Activated naive CD4-positive, alpha-beta T cell treated with anti-CD3 and anti-CD28 coated beads, Interleukin-2, amount 50 U/mL, for 72 hours (primary cell): Measurements from ENCODE around the gene IL21R. TPM values are rescaled to one million over a fixed set of nuclear protein-coding genes. Genes with fewer than 3 reads are reported as not detected.
"Not testable (repeated sequence)": the region's sequence is repeated elsewhere in the genome, so short reads cannot be mapped to it uniquely, and the experiment has no call there.

Experiments used
- ATAC-seq, 2 donors: fragments of 150-1000 bp; cut with Tn5 transposase; 2 replicates each; pipeline ENCODE4 v1.10.0; 2021; ENCODE audit warnings: mild to moderate bottlenecking in 2 of 2, moderate library complexity in 2 of 2
- DNase-seq, 2 donors: peaks; one replicate each; pipeline ENCODE4 v3.0.0; 2021 to 2022; ENCODE audit warnings: low spot score in 2 of 2
- H3K27ac Mint-ChIP-seq, 2 donors: one replicate each; pipeline ENCODE4 v1.8.0; 2022; ENCODE audit warnings: mild to moderate bottlenecking in 2 of 2, mixed read lengths in 2 of 2
- H3K36me3 Mint-ChIP-seq, 2 donors: one replicate each; pipeline ENCODE4 v1.8.0; 2022; ENCODE audit warnings: mixed read lengths in 2 of 2
- H3K9me3 Mint-ChIP-seq, 2 donors: one replicate each; pipeline ENCODE4 v1.8.0; 2022; ENCODE audit warnings: mixed read lengths in 2 of 2
- total RNA-seq, 2 donors: library from RNA; stranded (reverse); gene quantifications; one replicate each; pipeline ENCODE4 v1.2.3, GENCODE V29; 2022

The IL21R gene
- total RNA-seq, 2 donors from 2014 or later: 103 to 106 TPM

GRCh38 chr16:27428026-27428785 is 26.2 kb downstream of the IL21R start:
- DNase-seq: peak in 1 of 2 donors; percentile 41
- Mint-ChIP-seq H3K27ac (peak overlapping the region; percentile 55 to 89), H3K9me3 (no peaks in the 10 kb centered on the region), H3K36me3 (peaks cover 34 to 81% of the 10 kb centered on the region in 2 donors)
- ATAC-seq: no peak

- H3K9me3 Mint-ChIP-seq: no peaks in the 10 kb centered on the region
- peaks cover 33 to 81% of the 10 kb centered on the region in 2 donors for H3K36me3 Mint-ChIP-seq
- no peak for ATAC-seq
- DNase-seq: peak in 1 of 2 donors; percentile 21
- peak overlapping the region in 1 of 2 donors; percentile 93 for H3K27ac Mint-ChIP-seq
Measured at GRCh38 chr16:27429330-27429871, 27.4 kb downstream of the IL21R start.

- no peaks in the 10 kb centered on the region for H3K9me3 Mint-ChIP-seq
- DNase-seq: peak in 1 of 2 donors; percentile 52
- peaks cover 33 to 81% of the 10 kb centered on the region in 2 donors for H3K36me3 Mint-ChIP-seq
- no peak for ATAC-seq
- H3K27ac Mint-ChIP-seq: peak overlapping the region; percentile 39 to 93
Measured at GRCh38 chr16:27429981-27430441, 28.0 kb downstream of the IL21R start.

GRCh38 chr16:27430512-27430911 is 28.5 kb downstream of the IL21R start:
- H3K36me3 Mint-ChIP-seq: peaks cover 31 to 77% of the 10 kb centered on the region in 2 donors
- H3K9me3 Mint-ChIP-seq: no peaks in the 10 kb centered on the region
- DNase-seq (peak in 1 of 2 donors; percentile 47), ATAC-seq (no peak)
- H3K27ac Mint-ChIP-seq: peak overlapping the region; percentile 39 to 93

GRCh38 chr16:27430923-27431484 is 29.0 kb downstream of the IL21R start:
- DNase-seq: peak in 1 of 2 donors; percentile 30
- ATAC-seq: peak in 1 of 2 donors; percentile 19
- H3K36me3 Mint-ChIP-seq: peaks cover 35 to 76% of the 10 kb centered on the region in 2 donors

GRCh38 chr16:27431773-27432532 is 30.0 kb downstream of the IL21R start:
- DNase-seq: peak in 1 of 2 donors; percentile 28
- Mint-ChIP-seq H3K27ac (peak overlapping the region; percentile 65 to 90), H3K9me3 (no peaks in the 10 kb centered on the region), H3K36me3 (peaks cover 39 to 76% of the 10 kb centered on the region in 2 donors)
- ATAC-seq: peak; percentile 32 to 65

More at GRCh38 chr16:27430923-27431484, 29.0 kb downstream of the IL21R start:
- no peaks in the 10 kb centered on the region for H3K9me3 Mint-ChIP-seq
- peak overlapping the region; percentile 39 to 93 for H3K27ac Mint-ChIP-seq

- peak overlapping the region; percentile 65 to 90 for H3K27ac Mint-ChIP-seq
- ATAC-seq (no peak), DNase-seq (peak in 1 of 2 donors; percentile 13)
- H3K9me3 Mint-ChIP-seq: no peaks in the 10 kb centered on the region
- peaks cover 40 to 75% of the 10 kb centered on the region in 2 donors for H3K36me3 Mint-ChIP-seq
Measured at GRCh38 chr16:27432558-27432957, 30.6 kb downstream of the IL21R start.

DNA sequence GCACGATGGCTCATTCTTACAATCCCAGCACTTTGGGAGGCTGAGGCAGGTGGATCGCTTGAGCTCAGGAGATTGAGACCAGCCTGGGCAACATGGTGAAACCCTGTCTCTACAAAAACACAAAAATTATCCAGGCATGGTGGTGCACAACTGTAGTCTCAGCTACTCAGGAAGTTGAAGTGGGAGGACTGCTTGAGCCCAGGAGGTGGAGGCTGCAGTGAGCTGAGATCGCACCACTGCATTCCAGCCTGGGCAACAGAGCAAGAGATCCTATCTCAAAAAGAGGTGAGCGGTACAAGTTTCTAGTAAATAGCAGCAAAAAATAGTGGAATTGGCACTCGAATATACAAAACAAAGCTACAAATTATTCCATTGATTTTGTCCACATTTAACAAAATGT is 31.2 kb downstream of the IL21R start:
- not testable (repeated sequence) for ATAC-seq, DNase-seq, H3K9me3 Mint-ChIP-seq
- H3K27ac Mint-ChIP-seq: peak overlapping the region; percentile 40 to 65
- peaks cover 46 to 75% of the 10 kb centered on the region in 2 donors for H3K36me3 Mint-ChIP-seq

- Mint-ChIP-seq H3K27ac (peak overlapping the region; percentile 65 to 82), H3K36me3 (peaks cover 47 to 76% of the 10 kb centered on the region in 2 donors), H3K9me3 (no peaks in the 10 kb centered on the region)
- DNase-seq: no peak
- no peak for ATAC-seq
Measured at GRCh38 chr16:27433636-27434035, 31.7 kb downstream of the IL21R start.

GRCh38 chr16:27434141-27435051 is 32.4 kb downstream of the IL21R start:
- ATAC-seq (no peak), DNase-seq (peak in 1 of 2 donors; percentile 23)
- Mint-ChIP-seq H3K27ac (peak overlapping the region; percentile 65 to 92), H3K9me3 (peaks cover 0 to 4% of the 10 kb centered on the region in 2 donors), H3K36me3 (peaks cover 52 to 79% of the 10 kb centered on the region in 2 donors)

GRCh38 chr16:27435146-27435545 is 33.2 kb downstream of the IL21R start:
- peaks cover 58 to 82% of the 10 kb centered on the region in 2 donors for H3K36me3 Mint-ChIP-seq
- not testable (repeated sequence) for H3K9me3 Mint-ChIP-seq, DNase-seq, ATAC-seq
- H3K27ac Mint-ChIP-seq: peak overlapping the region; percentile 63 to 92

DNA sequence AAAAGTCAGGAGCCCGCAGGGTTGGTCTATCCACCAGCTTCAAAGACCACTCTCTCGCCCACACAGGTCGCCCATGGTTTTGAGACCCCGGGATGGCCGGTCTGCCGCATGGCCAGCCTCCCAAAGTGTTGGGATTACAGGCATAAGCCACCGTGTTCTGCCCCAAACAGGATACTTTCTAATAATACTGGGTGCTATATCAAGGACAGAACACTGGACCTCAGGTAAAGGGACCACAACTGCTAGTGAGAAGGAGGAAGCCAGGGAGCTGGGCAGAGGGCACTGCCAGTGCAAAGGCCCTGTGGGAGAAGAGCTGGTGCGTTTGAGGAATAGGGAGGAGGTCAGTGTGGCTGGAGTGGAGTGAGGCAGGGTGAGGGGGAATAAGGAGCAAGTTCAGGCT is 34.1 kb downstream of the IL21R start:
- no peak for ATAC-seq
- no peak for DNase-seq
- Mint-ChIP-seq H3K36me3 (peaks cover 51 to 80% of the 10 kb centered on the region in 2 donors), H3K27ac (peak overlapping the region; percentile 62 to 85), H3K9me3 (peaks cover 0 to 6% of the 10 kb centered on the region in 2 donors)

DNA sequence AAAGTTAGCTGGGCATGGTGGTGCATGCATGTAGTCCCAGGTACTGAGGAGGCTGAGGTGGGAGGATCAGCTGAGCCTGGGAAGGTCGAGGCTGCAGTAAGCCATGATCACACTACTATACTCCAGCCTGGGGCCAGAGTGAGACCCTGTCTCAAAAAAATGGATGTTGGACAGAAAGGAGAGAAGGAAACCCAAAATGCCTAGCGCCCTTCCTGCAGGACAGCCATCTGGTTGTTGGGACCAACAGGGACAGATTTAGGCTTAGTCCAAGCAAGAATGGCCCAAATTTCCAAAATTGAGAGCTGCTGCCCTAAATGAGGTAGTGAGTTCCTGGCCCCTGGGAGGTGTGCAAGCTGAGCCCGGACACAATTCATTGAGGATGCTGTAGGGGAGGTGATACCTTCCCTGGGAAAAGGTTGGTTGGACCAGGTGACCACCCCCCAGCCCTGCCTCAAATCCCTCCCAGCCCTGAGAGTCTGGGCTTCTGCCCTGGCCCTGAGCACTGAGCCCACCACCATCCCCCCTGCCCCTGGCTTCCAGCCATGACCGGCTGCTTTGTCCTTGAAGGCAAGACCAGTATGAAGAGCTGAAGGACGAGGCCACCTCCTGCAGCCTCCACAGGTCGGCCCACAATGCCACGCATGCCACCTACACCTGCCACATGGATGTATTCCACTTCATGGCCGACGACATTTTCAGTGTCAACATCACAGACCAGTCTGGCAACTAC is 35.1 kb downstream of the IL21R start:
- Mint-ChIP-seq H3K9me3 (peaks cover 0 to 6% of the 10 kb centered on the region in 2 donors), H3K27ac (peak overlapping the region; percentile 85 to 86), H3K36me3 (peaks cover 55 to 85% of the 10 kb centered on the region in 2 donors)
- ATAC-seq (no peak), DNase-seq (peak in 1 of 2 donors; percentile 45)

DNA sequence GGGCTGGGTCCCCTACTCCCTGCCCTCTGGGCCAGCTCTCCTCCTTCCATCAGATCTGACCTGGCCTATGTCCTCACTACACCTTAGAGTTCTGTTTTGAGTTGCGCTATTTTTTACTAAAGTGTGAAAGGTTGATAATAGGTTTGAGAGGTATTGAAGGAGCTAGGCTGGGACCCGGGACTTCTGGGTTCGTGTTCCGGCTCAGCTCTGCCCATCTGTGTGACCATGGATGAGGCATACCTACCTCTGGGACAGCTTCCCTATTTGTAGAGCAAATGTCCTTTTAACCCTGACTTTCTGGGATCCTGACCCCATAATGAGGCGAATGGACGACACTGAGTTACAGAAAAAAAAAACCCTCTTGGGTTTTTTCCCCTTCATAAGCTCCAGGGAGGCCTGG is 36.0 kb downstream of the IL21R start:
- DNase-seq (no peak), ATAC-seq (no peak)
- peaks cover 0 to 6% of the 10 kb centered on the region in 2 donors for H3K9me3 Mint-ChIP-seq
- H3K27ac Mint-ChIP-seq: peak overlapping the region in 1 of 2 donors; percentile 44
- H3K36me3 Mint-ChIP-seq: peaks cover 54 to 88% of the 10 kb centered on the region in 2 donors
